LNCaP clone FGC (cell line): ENCODE results near the gene DDB1.

Experiments used
- DNase-seq: peaks from one replicate; pipeline ENCODE4 v3.0.0-alpha.2; 2011; ENCODE audit warnings: low read depth
- H3K4me3 ChIP-seq: 2 replicates; pipeline ENCODE4 v1.5.1; 2011; ENCODE audit warnings: mild to moderate bottlenecking, low read depth, low read length, control low read depth
- CTCF ChIP-seq: IDR thresholded peaks from 2 replicates; pipeline ENCODE4 v1.5.1; 2012; ENCODE audit warnings: mild to moderate bottlenecking; ENCODE audit not compliant: control insufficient read depth, insufficient read depth; ENCODE audit errors: extremely low read depth

DDB1 gene

DNA sequence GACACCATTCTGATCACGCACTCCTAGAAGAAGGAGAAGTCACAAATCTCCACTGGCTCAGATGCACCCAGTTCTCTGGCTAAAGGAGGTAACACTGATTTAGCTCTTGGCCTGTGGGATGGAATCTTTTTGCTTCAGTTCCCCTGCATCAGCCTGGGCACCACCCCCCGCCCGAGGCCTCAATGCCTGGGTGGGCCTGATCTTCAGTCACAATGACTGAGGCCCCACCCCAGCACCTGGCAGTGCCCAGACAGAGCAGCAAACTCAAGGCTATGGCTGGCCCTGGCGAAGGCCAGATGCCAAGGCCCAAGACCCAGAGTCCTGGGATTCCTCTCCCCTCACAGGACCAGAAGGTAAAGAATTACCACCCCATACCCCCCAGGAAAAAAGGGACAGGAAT, 23.8 kb upstream of the DDB1 start:
- DNase-seq, result no peak
- no peak overlapping the region for H3K4me3 ChIP-seq
- TF ChIP-seq CTCF, result no peak

DNA sequence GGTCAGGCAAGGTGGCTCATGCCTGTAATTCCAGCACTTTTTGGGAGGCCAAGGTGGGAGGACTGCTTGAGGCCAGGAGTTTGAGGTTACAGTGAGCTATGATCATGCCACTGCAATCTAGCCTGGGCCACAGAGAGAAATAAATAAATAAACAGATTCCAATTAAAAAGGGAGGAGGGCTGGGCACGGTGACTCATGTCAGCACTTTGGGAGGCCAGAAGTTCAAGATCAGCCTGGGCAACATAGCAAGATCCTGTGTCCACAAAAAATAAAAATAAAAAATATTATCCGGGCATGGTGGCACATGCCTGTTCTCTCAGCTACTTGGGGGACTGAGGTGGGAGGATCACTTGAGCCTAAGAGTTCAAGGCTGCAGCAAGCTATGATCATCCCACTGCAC, 21.3 kb upstream of the DDB1 start:
- no peak for DNase-seq
- H3K4me3 ChIP-seq, result no peak overlapping the region
- no peak for TF ChIP-seq CTCF

DNA sequence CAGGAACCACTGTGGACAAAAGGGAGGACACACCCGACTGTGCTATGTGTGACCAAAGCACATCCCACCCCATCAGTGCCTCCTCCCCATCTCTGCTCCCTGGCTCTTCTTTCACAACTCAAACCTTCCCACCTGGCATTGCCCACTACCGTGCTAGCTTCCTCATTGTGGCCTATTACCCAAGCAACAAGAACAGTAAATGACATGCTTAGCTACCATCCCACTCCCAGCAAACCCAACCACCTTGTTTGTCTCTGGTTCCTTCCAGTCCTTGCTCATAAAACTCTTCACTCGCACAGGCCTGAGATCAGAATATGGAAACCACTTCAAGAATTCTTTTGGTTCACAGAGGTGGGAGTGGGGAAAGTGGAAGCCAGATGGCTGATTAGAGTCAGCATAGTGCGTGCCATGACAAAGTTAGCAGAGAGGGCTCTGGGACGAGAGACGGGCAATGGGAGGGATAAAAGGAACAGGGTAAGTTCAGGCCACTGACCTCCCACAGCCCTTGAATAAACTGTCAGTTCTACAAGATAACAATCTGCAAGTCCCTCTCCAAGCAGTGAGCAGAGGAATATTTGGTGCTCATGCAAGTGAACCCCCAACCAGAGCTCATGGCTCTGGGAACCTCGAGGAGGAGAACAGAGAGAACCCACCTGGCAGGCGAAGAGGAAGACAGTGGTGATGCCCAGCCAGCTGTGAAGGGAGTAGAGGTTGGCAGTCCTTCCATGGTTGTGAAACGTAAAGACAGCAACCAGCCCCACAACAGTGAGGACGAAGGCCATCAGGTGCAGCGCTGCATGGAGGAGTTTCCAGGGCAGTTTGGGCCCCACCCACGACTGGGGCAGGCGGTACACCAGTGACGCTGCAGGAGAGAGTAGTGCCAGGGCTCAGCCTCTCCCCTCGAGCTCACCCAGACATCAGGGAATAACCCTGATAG, 20.5 kb upstream of the DDB1 start:
- DNase-seq, result no peak
- TF ChIP-seq CTCF, result no peak
- H3K4me3 ChIP-seq, result no peak overlapping the region

DNA sequence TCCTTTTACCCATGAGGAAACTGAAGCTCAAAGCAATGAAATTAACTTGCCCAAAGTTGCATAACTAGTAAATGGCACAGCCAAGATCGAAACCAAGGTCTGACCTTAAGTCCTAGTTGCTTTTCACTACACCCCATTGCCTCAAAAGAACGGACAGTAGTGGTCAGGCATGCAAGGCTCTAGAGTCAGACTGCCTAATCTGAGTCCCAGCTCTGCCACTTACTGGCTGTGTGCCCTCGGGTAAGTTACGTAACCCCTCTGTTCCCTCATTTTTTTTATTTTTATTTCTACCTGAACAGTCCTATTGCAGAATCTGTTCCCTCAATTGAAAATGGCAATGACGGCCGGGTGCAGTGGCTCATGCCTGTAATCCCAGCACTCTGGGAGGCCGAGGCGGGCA, 19.1 kb upstream of the DDB1 start:
- DNase-seq, result no peak
- TF ChIP-seq CTCF, result no peak
- H3K4me3 ChIP-seq, result no peak overlapping the region

GRCh38 chr11:61350803-61351202, 17.9 kb upstream of the DDB1 start:
- TF ChIP-seq CTCF, result no peak
- no peak for DNase-seq
- no peak overlapping the region for H3K4me3 ChIP-seq

- TF ChIP-seq CTCF, result no peak
- no peak for DNase-seq
- no peak overlapping the region for H3K4me3 ChIP-seq
Measured at GRCh38 chr11:61350336-61350735, 17.4 kb upstream of the DDB1 start.

DNA sequence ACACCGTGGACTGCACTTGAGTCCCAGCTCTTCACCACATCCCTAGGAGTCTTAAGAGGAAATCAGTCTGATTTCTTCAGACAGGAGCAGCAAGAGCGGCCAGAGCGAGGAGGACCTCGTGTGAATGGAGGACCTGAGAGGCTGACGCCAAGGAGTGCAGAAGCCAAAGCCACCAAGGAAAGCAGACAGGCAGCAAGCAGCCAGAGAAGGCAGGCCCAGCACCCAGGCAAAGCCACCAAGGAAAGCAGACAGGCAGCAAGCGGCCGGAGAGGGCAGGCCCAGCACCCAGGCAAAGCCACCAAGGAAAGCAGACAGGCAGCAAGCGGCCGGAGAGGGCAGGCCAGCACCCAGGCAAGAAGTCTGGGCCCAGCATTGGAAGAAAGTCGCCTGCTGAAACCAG, 17.0 kb upstream of the DDB1 start:
- H3K4me3 ChIP-seq, result no peak overlapping the region
- no peak for DNase-seq
- no peak for TF ChIP-seq CTCF
